GM12878 (cell line): Measurements from ENCODE around the gene ADISSP. TPM values are rescaled to one million over a fixed set of nuclear protein-coding genes. Genes with fewer than 3 reads are reported as not detected.

Experiments
- ATAC-seq: fragments of 200-7000 bp; cut with Tn5 transposase; 3 replicates; pipeline ENCODE4 v1.9.1; 2020; ENCODE audit warnings: mild to moderate bottlenecking, moderate library complexity
- BruUV-seq: library from RNA; stranded (reverse); fragments of 400-500 nt; replicated peaks from 2 replicates; lab custom pipeline; 2021; lab: Mats Ljungman, UMichigan
- CTCF ChIA-PET: fragments of 300-600 bp; sonication (Branson Sonifier 250); formaldehyde crosslinking; extraction: SDS; loops from one replicate; lab custom pipeline; 2021; ENCODE audit warnings: inconsistent platforms; lab: Yijun Ruan, JAX
- POLR2A ChIA-PET: fragments of 350-600 bp; formaldehyde crosslinking; extraction: SDS; loops from one replicate; lab custom pipeline; 2021; ENCODE audit warnings: inconsistent platforms; lab: Charles Lee
- RAD21 ChIA-PET: fragments of 300-600 bp; sonication (Branson Sonifier 250); formaldehyde crosslinking; loops from one replicate; lab custom pipeline; 2023; ENCODE audit warnings: antibody characterized with exemption; ENCODE audit not compliant: unreplicated experiment; lab: Charles Lee
- SMC1A ChIA-PET: fragments of 300-600 bp; sonication (Branson Sonifier 250); formaldehyde crosslinking; loops from one replicate; lab custom pipeline; 2023; ENCODE audit not compliant: unreplicated experiment, uncharacterized antibody; lab: Charles Lee
- DNase-seq: peaks from one replicate; pipeline ENCODE4 v3.0.0-alpha.2; 2011; ENCODE audit warnings: low read depth, low spot score
- FAIRE-seq: peaks from 3 replicates; lab custom pipeline; 2011; peaks lifted over from hg19 to GRCh38; lab: Jason Lieb, UNC
- H2AFZ ChIP-seq: 2 replicates; pipeline ENCODE4 v1.6.0; 2011; ENCODE audit warnings: low read depth, low read length, control low read depth; ENCODE audit not compliant: control insufficient read depth
- H3K27ac ChIP-seq: 2 replicates; pipeline ENCODE4 v1.5.1; 2011; ENCODE audit warnings: control low read depth; ENCODE audit not compliant: control insufficient read depth, insufficient read depth
- H3K27me3 ChIP-seq, 2 experiments: replicated peaks in 1 of 2; 2 replicates each; pipeline versions ENCODE4 v1.6.0 to v1.6.1; 2011; ENCODE audit warnings: low read length in 1 of 2; ENCODE audit not compliant: control insufficient read depth in 2 of 2, insufficient read depth in 2 of 2
- H3K36me3 ChIP-seq, 2 experiments: 2 replicates each; pipeline ENCODE4 v1.5.1; 2011; ENCODE audit warnings: low read length in 1 of 2; ENCODE audit not compliant: control insufficient read depth in 2 of 2, insufficient read depth in 2 of 2
- H3K4me1 ChIP-seq: 2 replicates; pipeline ENCODE4 v1.6.1; 2011; ENCODE audit warnings: mild to moderate bottlenecking, low read length, moderate library complexity, mixed read lengths; ENCODE audit not compliant: control insufficient read depth, insufficient read depth
- H3K4me2 ChIP-seq: 2 replicates; pipeline ENCODE4 v1.6.0; 2011; ENCODE audit warnings: control low read depth; ENCODE audit not compliant: control insufficient read depth, insufficient read depth
- H3K4me3 ChIP-seq: fragments of 200-600 bp; sonication (generic); 2 replicates; pipeline ENCODE4 v1.5.1; 2016
- H3K79me2 ChIP-seq: 2 replicates; pipeline ENCODE4 v1.6.0; 2011; ENCODE audit warnings: low read length; ENCODE audit not compliant: control insufficient read depth, insufficient read depth
- H3K9ac ChIP-seq: 2 replicates; pipeline ENCODE4 v1.8.0; 2011; ENCODE audit warnings: low read length, control low read depth, mixed read lengths; ENCODE audit not compliant: control insufficient read depth, insufficient read depth
- H3K9me3 ChIP-seq: replicated peaks from 3 replicates; pipeline ENCODE4 v1.5.1; 2011; ENCODE audit warnings: mild to moderate bottlenecking, low read length; ENCODE audit not compliant: control insufficient read depth, insufficient read depth
- H4K20me1 ChIP-seq: 2 replicates; pipeline ENCODE4 v1.6.0; 2011; ENCODE audit not compliant: control insufficient read depth, insufficient read depth
- BHLHE40 ChIP-seq, 2 experiments: fragments of 450-650 bp in 1 of 2; IDR thresholded peaks; 2 replicates each; pipeline ENCODE4 v1.6.1; 2011 to 2017; ENCODE audit warnings: low read depth in 2 of 2, borderline replicate concordance in 1 of 2, improper control_type of control experiment in 1 of 2, low read length in 1 of 2, mild to moderate bottlenecking in 1 of 2
- CHD2 ChIP-seq: IDR thresholded peaks from 2 replicates; pipeline ENCODE4 v1.6.1; 2011; ENCODE audit warnings: low read depth, low read length, improper control_type of control experiment, borderline replicate concordance
- CTCF ChIP-seq, 3 experiments: IDR thresholded peaks in 2 of 3; conservative IDR thresholded peaks in 1 of 3; 2 replicates each; pipeline ENCODE4 v1.5.1; 2011; ENCODE audit warnings: low read depth in 3 of 3, low read length in 3 of 3, mild to moderate bottlenecking in 3 of 3, control low read depth in 2 of 3, moderate library complexity in 2 of 3, inconsistent platforms in 1 of 3, mixed read lengths in 1 of 3; ENCODE audit not compliant: control insufficient read depth in 2 of 3, insufficient read depth in 1 of 3; ENCODE audit errors: extremely low read depth in 1 of 3
- E4F1 ChIP-seq: fragments of 450-650 bp; IDR thresholded peaks from 2 replicates; pipeline ENCODE4 v1.6.1; 2018; ENCODE audit warnings: borderline replicate concordance, mild to moderate bottlenecking; ENCODE audit not compliant: partially characterized antibody
- RAD21 ChIP-seq: IDR thresholded peaks from 2 replicates; pipeline ENCODE4 v1.6.1; 2011; ENCODE audit warnings: mild to moderate bottlenecking, low read depth, low read length, moderate library complexity; ENCODE audit not compliant: insufficient read depth
- RFX5 ChIP-seq: IDR thresholded peaks from 2 replicates; pipeline ENCODE4 v1.6.1; 2011; ENCODE audit warnings: low read depth, low read length, improper control_type of control experiment
- RUNX3 ChIP-seq: IDR thresholded peaks from 2 replicates; pipeline ENCODE4 v1.6.1; 2012; ENCODE audit warnings: low read length, inconsistent platforms
- SMARCA5 ChIP-seq: fragments of 450-650 bp; IDR thresholded peaks from 2 replicates; pipeline ENCODE4 v1.6.1; 2017; ENCODE audit warnings: mild to moderate bottlenecking
- SMC3 ChIP-seq: IDR thresholded peaks from 2 replicates; pipeline ENCODE4 v1.6.1; 2011; ENCODE audit warnings: low read length, improper control_type of control experiment, borderline replicate concordance
- SREBF1 ChIP-seq: IDR thresholded peaks from 2 replicates; pipeline ENCODE4 v1.6.1; 2012; ENCODE audit warnings: mild to moderate bottlenecking, low read length
- SRF ChIP-seq, 2 experiments: IDR thresholded peaks; 2 replicates each; pipeline ENCODE4 v1.6.1; 2011; ENCODE audit warnings: low read depth in 2 of 2, low read length in 2 of 2, mild to moderate bottlenecking in 1 of 2, moderate library complexity in 1 of 2
- TCF12 ChIP-seq: IDR thresholded peaks from 2 replicates; pipeline ENCODE4 v1.6.1; 2011; ENCODE audit warnings: low read depth, mild to moderate bottlenecking, low read length
- TCF3 ChIP-seq: IDR thresholded peaks from 2 replicates; pipeline ENCODE4 v1.6.1; 2012; ENCODE audit warnings: low read depth, mild to moderate bottlenecking, low read length, borderline replicate concordance; ENCODE audit not compliant: insufficient read depth
- YY1 ChIP-seq: IDR thresholded peaks from 2 replicates; pipeline ENCODE4 v1.6.1; 2011; ENCODE audit warnings: low read depth, mild to moderate bottlenecking, low read length
- WGBS: methylation state at CpG from one replicate; pipeline ENCODE4 v1.1.6; 2016; ENCODE audit warnings: low lambda C conversion rate; ENCODE audit not compliant: insufficient replicate concordance, insufficient coverage; ENCODE audit errors: missing lambda C conversion rate; 5-methylcytosine and 5-hydroxymethylcytosine counted together
- in situ Hi-C: fragments of 300-500 bp; cut with MboI; formaldehyde crosslinking; loops from 9 replicates; pipeline ENCODE4 v1.14.3; 2018; ENCODE audit warnings: mixed read lengths
- intact Hi-C: fragments of 100-400 bp; cut with micrococcal nuclease; formaldehyde crosslinking; loops from one replicate; pipeline ENCODE4 v1.14.2; 2022; ENCODE audit not compliant: unreplicated experiment
- polyA plus RNA-seq, 11 experiments: library from polyadenylated mRNA; depleted of rRNA in 4 of 11; unstranded in 6 of 11; stranded (reverse) in 5 of 11; fragments of >200 nt; fragmentation: Nextera tagmentation in 4 of 11; fragmentation: Illumina TruSeq in 1 of 11; extraction: Ambion mirVana in 4 of 11; extraction: Trizol in 1 of 11; gene quantifications; 1 replicate in 1 of 11; 2 replicates in 10 of 11; pipeline versions ENCODE4 v1.2.1 to v1.2.3, GENCODE V29; 2011 to 2016; ENCODE audit warnings: inconsistent platforms in 2 of 11, missing spikeins in 2 of 11, low read depth in 1 of 11
- total RNA-seq, 4 experiments: library from RNA; depleted of rRNA in 3 of 4; stranded (reverse); fragments of >200 nt in 3 of 4; fragmentation: Illumina TruSeq in 1 of 4; extraction: Trizol in 1 of 4; gene quantifications; 2 replicates each; pipeline versions ENCODE4 v1.2.1 to v1.2.3, GENCODE V29; 2013 to 2021

ADISSP gene
- total and polyA plus RNA-seq, 10 of the 15 experiments (the other 5 are each of a cell fraction or from before 2014, with no cell fraction given) = 0.80 to 96.3 (median 38.6) TPM

GRCh38 chr20:3710703-3711483 is 56.7 kb downstream of the ADISSP start:
- ChIA-PET CTCF (interaction anchor here (0.6 to 3.8 kb wide), 43 partner anchors 8 to 1627 kb away, joined by 3 to 51 read pairs (median 4); partner anchors contain the start of gene ADISSP), POLR2A (interaction anchor here (0.9 kb wide), 1 partner anchor 148 kb away, joined by 3 read pairs; no protein-coding TSS in a partner anchor), RAD21 (interaction anchor here (0.8 to 2.4 kb wide), 4 partner anchors 14 to 148 kb away, joined by 3 to 14 read pairs (median 8); no protein-coding TSS in a partner anchor), SMC1A (interaction anchor here (0.5 to 2.4 kb wide), 7 partner anchors 25 to 162 kb away, joined by 3 to 22 read pairs (median 4); no protein-coding TSS in a partner anchor)
- no peak overlapping the region for H3K4me2 ChIP-seq
- no peak overlapping the region for H3K9ac ChIP-seq
- intact Hi-C loops = loop anchor here (1.0 to 10.0 kb wide), 4 partner anchors 35 to 494 kb away; no protein-coding TSS in a partner anchor
- no peak overlapping the region for H3K4me3 ChIP-seq
- FAIRE-seq = peak; percentile 79
- in situ Hi-C loops = no loop called here
- DNase-seq = no peak
- H3K27me3 ChIP-seq = no peaks in the 10 kb centered on the region
- WGBS = 15% methylated on average over 18 of the region's 18 CpGs
- no peaks in the 10 kb centered on the region for H4K20me1 ChIP-seq
- no peak overlapping the region for H3K27ac ChIP-seq
- H2AFZ ChIP-seq = no peak overlapping the region; the same call in 1 of the 2 replicates
- BruUV-seq = no TSS peak
- peaks cover 5% of the 10 kb centered on the region for H3K4me1 ChIP-seq
- no peaks in the 10 kb centered on the region for H3K36me3 ChIP-seq
- H3K79me2 ChIP-seq = no peaks in the 10 kb centered on the region
- H3K9me3 ChIP-seq = no peaks in the 10 kb centered on the region
- TF ChIP-seq E4F1 (no peak), RUNX3 (0 out of 2 replicates have a peak, but pooled peaks have one; percentile 10), CHD2 (0 out of 2 replicates have a peak, but pooled peaks have one; percentile 26), RAD21 (peak; percentile 80), SREBF1 (no peak), YY1 (peak; percentile 67; the same call in 1 of the 2 replicates), TCF12 (0 out of 2 replicates have a peak, but pooled peaks have one; percentile 44), BHLHE40 (IDR thresholded peaks at IDR 0.05; ENCODE audit: borderline replicate concordance in 1 of 2, low read depth in 2 of 2, low read length in 1 of 2) (peak in 1 of 2 experiments; percentile 21; a peak in 1 of 4 replicates), SMARCA5 (no peak), CTCF (IDR thresholded peaks at IDR 0.05 in 2 of 3, conservative IDR thresholded peaks at IDR 0.05 in 1 of 3; ENCODE audit: control insufficient read depth in 2 of 3, extremely low read depth in 1 of 3, insufficient read depth in 1 of 3, low read depth in 3 of 3, low read length in 3 of 3) (peak; percentile 84 to 93 (median 85)), RFX5 (no peak), SRF (IDR thresholded peaks at IDR 0.05; ENCODE audit: low read depth in 2 of 2, low read length in 2 of 2) (0 out of 4 replicates have a peak, but pooled peaks of 1 of the 2 experiments have one; percentile 13), SMC3 (peak; percentile 84), TCF3 (0 out of 2 replicates have a peak, but pooled peaks have one; percentile 57)
- TF ChIP-seq, all 136 proteins: peak for 10
- peak; percentile 89 for ATAC-seq
